CD4-positive, alpha-beta T cell (primary cell): ENCODE data around the gene CACNG7. TPM values are rescaled to one million over a fixed set of nuclear protein-coding genes. Genes with fewer than 3 reads are reported as not detected.

ENCODE experiments used
- ATAC-seq: fragments of 200-7000 bp; cut with Tn5 transposase; one replicate; pipeline ENCODE4 v1.10.0; 2022; ENCODE audit warnings: mild to moderate bottlenecking; ENCODE audit not compliant: poor library complexity
- CTCF ChIA-PET: fragments of 350-600 bp; sonication (Branson Sonifier 250); formaldehyde crosslinking; loops from one replicate; lab custom pipeline; 2021; ENCODE audit warnings: antibody characterized with exemption, inconsistent platforms; lab: Charles Lee
- POLR2A ChIA-PET: fragments of 350-600 bp; sonication (Branson Sonifier 250); formaldehyde crosslinking; loops from one replicate; lab custom pipeline; 2021; ENCODE audit warnings: antibody characterized with exemption, inconsistent platforms; lab: Charles Lee
- DNase-seq, 14 experiments: peaks; one replicate each; pipeline ENCODE4 v3.0.0-alpha.2; 2013 to 2020; ENCODE audit warnings: mixed read lengths in 2 of 14
- H3K27ac ChIP-seq, 2 donors: one replicate each; pipeline versions ENCODE4 v1.5.1 to v1.7.0; 2013; ENCODE audit warnings: low read length in 2 of 2, low read depth in 1 of 2, mild to moderate bottlenecking in 1 of 2
- H3K27me3 ChIP-seq, 2 experiments: 1 replicate in 1 of 2; 2 replicates in 1 of 2; pipeline versions ENCODE4 v1.6.1 to v1.7.0; 2013; ENCODE audit warnings: low read length in 2 of 2, control low read depth in 1 of 2, mild to moderate bottlenecking in 1 of 2, moderate library complexity in 1 of 2; ENCODE audit not compliant: insufficient read depth in 2 of 2, control insufficient read depth in 1 of 2
- H3K36me3 ChIP-seq: one replicate; pipeline ENCODE4 v1.6.1; 2013; ENCODE audit warnings: low read length, control low read depth; ENCODE audit not compliant: insufficient read depth
- H3K4me1 ChIP-seq: one replicate; pipeline ENCODE4 v1.6.1; 2013; ENCODE audit warnings: low read length, control low read depth; ENCODE audit not compliant: insufficient read depth
- H3K4me3 ChIP-seq: one replicate; pipeline ENCODE4 v1.5.1; 2013; ENCODE audit warnings: mild to moderate bottlenecking, low read length, moderate library complexity
- H3K9me3 ChIP-seq, 2 experiments: 1 replicate in 1 of 2; 2 replicates in 1 of 2; pipeline versions ENCODE4 v1.6.1 to v1.7.0; 2013; ENCODE audit warnings: low read length in 2 of 2, mild to moderate bottlenecking in 2 of 2, control low read depth in 1 of 2, moderate library complexity in 1 of 2; ENCODE audit not compliant: control insufficient read depth in 1 of 2, insufficient read depth in 1 of 2
- H3K27ac Mint-ChIP-seq: one replicate; pipeline ENCODE4 v1.8.0; 2020; ENCODE audit warnings: mixed read lengths
- H3K27me3 Mint-ChIP-seq: one replicate; pipeline ENCODE4 v1.8.0; 2021; ENCODE audit warnings: mixed read lengths
- H3K36me3 Mint-ChIP-seq: one replicate; pipeline ENCODE4 v1.8.0; 2021; ENCODE audit warnings: low read depth, mixed read lengths
- H3K4me1 Mint-ChIP-seq: one replicate; pipeline ENCODE4 v1.8.0; 2021; ENCODE audit warnings: low read depth, mixed read lengths
- H3K4me3 Mint-ChIP-seq: one replicate; pipeline ENCODE4 v1.8.0; 2020; ENCODE audit warnings: mild to moderate bottlenecking, mixed read lengths
- H3K9me3 Mint-ChIP-seq: one replicate; pipeline ENCODE4 v1.8.0; 2020; ENCODE audit warnings: mixed read lengths
- intact Hi-C, 2 experiments: fragments of 100-400 bp; cut with DNase I in 1 of 2; cut with micrococcal nuclease in 1 of 2; formaldehyde crosslinking; loops; one replicate each; pipeline versions ENCODE4 v1.15.1 to v1.9.0; 2023 to 2025; cut with DNase I, micrococcal nuclease
- total RNA-seq, 174 experiments: library from RNA in 2 of 174; stranded (reverse) in 2 of 174; gene quantifications; one replicate each; pipeline ENCODE4 v1.2.3 and lab custom pipeline; 2021 to 2026
- TF ChIP-seq, protein P1 (sequence below): fragments of 200-600 bp; IDR thresholded peaks from one replicate; pipeline ENCODE4 v1.8.0; 2022; ENCODE audit warnings: antibody characterized with exemption, mild to moderate bottlenecking

Gene CACNG7
- total RNA-seq, 2 experiments from 2014 or later, result not detected

DNA sequence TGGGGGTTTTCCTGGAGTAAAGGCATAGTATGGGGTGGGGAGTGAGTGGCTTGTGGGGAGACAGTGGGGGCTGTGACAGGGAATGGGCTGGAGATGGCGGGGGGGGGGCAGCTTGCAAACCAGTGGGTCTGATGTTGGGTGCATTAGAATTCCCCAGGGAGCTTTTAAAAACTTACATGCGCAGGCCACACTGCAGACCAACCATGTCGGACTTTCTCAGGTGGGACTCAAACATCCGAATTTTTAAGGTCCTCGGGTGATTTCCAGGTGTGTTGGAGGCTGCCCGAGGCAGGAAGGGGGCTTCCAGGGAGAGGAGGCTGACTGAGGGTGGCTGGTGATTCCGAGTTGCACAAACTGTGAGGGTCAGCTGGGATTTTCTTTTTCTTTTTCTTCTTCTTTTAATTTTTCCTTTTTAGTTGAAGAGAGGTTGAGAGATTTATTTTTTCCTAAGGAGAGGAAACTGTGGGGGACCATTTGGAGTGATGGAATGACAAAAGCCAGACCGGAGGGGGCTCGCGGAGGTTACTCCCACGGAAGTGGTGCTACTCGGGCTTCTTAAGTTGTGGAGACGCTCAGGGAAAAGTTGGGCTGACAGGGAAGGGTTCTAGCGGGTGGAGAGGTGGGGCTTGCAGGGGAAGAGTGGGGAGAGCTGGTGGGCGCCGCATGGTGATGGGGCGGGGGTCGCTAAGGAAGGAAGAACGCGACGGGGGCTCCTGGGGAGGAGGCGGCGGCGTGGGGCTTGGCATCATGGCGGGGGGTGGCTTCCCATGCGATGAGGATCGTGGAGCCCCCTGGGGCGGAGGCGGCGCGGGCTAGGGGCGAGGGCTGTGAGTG is 52.7 kb downstream of the CACNG7 start:
- H3K27ac Mint-ChIP-seq, result no peak overlapping the region
- DNase-seq (no peak), ATAC-seq (no peak)
- H3K36me3 Mint-ChIP-seq, result no peaks in the 10 kb centered on the region
- H3K9me3 ChIP-seq, result peaks cover 0 to 15% of the 10 kb centered on the region in 2 experiments
- no peak overlapping the region for H3K27ac ChIP-seq
- TF ChIP-seq, protein P1, sequence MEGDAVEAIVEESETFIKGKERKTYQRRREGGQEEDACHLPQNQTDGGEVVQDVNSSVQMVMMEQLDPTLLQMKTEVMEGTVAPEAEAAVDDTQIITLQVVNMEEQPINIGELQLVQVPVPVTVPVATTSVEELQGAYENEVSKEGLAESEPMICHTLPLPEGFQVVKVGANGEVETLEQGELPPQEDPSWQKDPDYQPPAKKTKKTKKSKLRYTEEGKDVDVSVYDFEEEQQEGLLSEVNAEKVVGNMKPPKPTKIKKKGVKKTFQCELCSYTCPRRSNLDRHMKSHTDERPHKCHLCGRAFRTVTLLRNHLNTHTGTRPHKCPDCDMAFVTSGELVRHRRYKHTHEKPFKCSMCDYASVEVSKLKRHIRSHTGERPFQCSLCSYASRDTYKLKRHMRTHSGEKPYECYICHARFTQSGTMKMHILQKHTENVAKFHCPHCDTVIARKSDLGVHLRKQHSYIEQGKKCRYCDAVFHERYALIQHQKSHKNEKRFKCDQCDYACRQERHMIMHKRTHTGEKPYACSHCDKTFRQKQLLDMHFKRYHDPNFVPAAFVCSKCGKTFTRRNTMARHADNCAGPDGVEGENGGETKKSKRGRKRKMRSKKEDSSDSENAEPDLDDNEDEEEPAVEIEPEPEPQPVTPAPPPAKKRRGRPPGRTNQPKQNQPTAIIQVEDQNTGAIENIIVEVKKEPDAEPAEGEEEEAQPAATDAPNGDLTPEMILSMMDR, result no peak
- peaks cover 59 to 75% of the 10 kb centered on the region in 2 experiments for H3K27me3 ChIP-seq
- POLR2A ChIA-PET, result no interaction called here
- H3K4me3 ChIP-seq, result no peak overlapping the region
- CTCF ChIA-PET, result no interaction called here
- no peaks in the 10 kb centered on the region for H3K36me3 ChIP-seq
- H3K4me1 Mint-ChIP-seq, result peaks cover 6% of the 10 kb centered on the region
- no peaks in the 10 kb centered on the region for H3K4me1 ChIP-seq
- no peak overlapping the region for H3K4me3 Mint-ChIP-seq
- no peaks in the 10 kb centered on the region for H3K9me3 Mint-ChIP-seq
- intact Hi-C loops, result no loop called here
- peaks cover 85% of the 10 kb centered on the region for H3K27me3 Mint-ChIP-seq

DNA sequence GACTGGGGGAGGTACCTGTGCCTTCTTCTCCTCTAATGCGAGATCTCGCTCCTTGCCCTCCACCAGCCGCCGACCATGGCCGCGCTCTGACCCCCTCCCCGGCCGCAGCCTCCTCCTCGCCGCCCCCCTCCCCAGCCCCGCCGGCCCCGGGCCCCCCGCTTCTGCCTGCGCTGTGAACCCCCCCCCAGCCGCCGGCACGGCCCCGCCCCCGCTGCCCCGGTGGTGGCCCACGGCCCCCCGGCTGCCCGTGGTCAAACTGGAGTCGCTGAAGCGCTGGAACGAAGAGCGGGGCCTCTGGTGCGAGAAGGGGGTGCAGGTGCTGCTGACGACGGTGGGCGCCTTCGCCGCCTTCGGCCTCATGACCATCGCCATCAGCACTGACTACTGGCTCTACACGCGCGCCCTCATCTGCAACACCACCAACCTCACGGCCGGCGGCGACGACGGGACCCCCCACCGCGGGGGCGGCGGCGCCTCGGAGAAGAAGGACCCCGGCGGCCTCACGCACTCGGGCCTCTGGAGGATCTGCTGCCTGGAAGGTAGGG is 53.9 kb downstream of the CACNG7 start, which contains the start of gene CACNG8:
Gene CACNG8, plus strand, starts transcription at position 51 of the 545 bp plus-strand sequence.
- intact Hi-C loops, result no loop called here
- ATAC-seq, result no peak
- H3K36me3 Mint-ChIP-seq, result no peaks in the 10 kb centered on the region
- no peak within 1 kb of the TSS for H3K27ac Mint-ChIP-seq
- Histone ChIP-seq H3K36me3 (no peaks in the 10 kb centered on the region), H3K27me3 (peaks cover 49 to 66% of the 10 kb centered on the region in 2 experiments), H3K4me3 (no peak within 1 kb of the TSS), H3K27ac (no peak within 1 kb of the TSS), H3K4me1 (no peaks in the 10 kb centered on the region), H3K9me3 (peaks cover 0 to 15% of the 10 kb centered on the region in 2 experiments)
- H3K9me3 Mint-ChIP-seq, result no peaks in the 10 kb centered on the region
- H3K4me1 Mint-ChIP-seq, result peaks cover 6% of the 10 kb centered on the region
- DNase-seq, result no peak
- TF ChIP-seq, protein P1, result no peak
- POLR2A ChIA-PET, result no interaction called here
- peaks cover 86% of the 10 kb centered on the region for H3K27me3 Mint-ChIP-seq
- CTCF ChIA-PET, result no interaction called here
- no peak within 1 kb of the TSS for H3K4me3 Mint-ChIP-seq

DNA sequence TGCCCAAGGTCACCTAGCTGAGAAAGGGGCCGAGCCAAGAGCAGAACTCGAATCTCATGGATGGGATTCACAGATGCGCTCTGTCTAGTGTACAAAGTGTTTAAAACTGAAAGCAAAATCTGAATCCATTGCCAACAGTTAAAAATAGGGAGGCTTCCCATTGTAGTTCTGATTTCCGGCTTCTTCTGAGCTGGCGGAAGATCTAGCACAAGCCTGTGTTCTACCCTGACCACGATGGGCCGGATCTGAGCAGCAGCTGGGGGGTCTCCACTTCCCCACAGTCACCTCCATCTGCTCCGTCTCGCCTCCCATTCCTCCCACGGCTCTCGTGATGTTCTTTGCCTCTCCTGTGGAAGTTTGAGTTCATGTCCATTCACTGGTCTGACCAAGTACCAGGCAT is 56.0 kb downstream of the CACNG7 start:
- H3K36me3 Mint-ChIP-seq, result no peaks in the 10 kb centered on the region
- peaks cover 6% of the 10 kb centered on the region for H3K4me1 Mint-ChIP-seq
- H3K9me3 Mint-ChIP-seq, result no peaks in the 10 kb centered on the region
- Histone ChIP-seq H3K4me1 (no peaks in the 10 kb centered on the region), H3K27ac (no peak overlapping the region), H3K4me3 (no peak overlapping the region), H3K27me3 (peaks cover 36 to 56% of the 10 kb centered on the region in 2 experiments), H3K36me3 (no peaks in the 10 kb centered on the region), H3K9me3 (peaks cover 0 to 5% of the 10 kb centered on the region in 2 experiments)
- intact Hi-C loops, result no loop called here
- TF ChIP-seq, protein P1, result no peak
- H3K4me3 Mint-ChIP-seq, result no peak overlapping the region
- DNase-seq (no peak), ATAC-seq (no peak)
- POLR2A ChIA-PET, result no interaction called here
- CTCF ChIA-PET, result no interaction called here
- no peak overlapping the region for H3K27ac Mint-ChIP-seq
- peaks cover 69% of the 10 kb centered on the region for H3K27me3 Mint-ChIP-seq
